ENCODE measurements around the gene DGKD. TPM values are rescaled to one million over a fixed set of nuclear protein-coding genes. Genes with fewer than 3 reads are reported as not detected.
A peak's percentile ranks its signal among the peaks of the same experiment; 100 is the strongest.

DGKD gene
- total RNA-seq, 4 donors from 2014 or later, result 26.3 to 41.3 (median 30.4) TPM

DNA sequence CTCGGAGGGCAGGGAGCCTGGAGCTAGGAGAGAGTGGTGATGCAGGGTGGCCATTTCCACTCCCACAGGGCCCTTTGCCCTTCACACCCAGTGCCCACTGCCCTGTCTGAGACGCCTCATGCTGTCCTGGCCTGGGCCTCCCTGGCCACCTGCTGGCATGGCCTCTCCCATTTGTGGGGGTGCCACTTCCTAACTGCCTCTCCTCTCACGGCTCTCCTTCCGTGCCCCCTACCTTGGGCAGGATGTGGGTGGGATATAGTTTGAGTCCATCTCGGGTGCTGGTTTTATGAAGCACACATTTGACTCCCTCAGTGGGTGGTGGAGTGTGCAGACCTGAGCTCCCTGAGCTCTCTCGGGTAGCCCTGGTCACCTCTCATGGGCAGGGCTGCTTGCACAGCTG lies 46.0 kb downstream of the DGKD start:
- H3K27ac ChIP-seq, result no peak overlapping the region
- no peak for ATAC-seq
- no peaks in the 10 kb centered on the region for H3K27me3 ChIP-seq
- no peaks in the 10 kb centered on the region for H3K36me3 ChIP-seq
- intact Hi-C loops (cut with DNase I; ENCODE audit: low total_unique reads) (no loop called here), in situ Hi-C loops (cut with MboI; ENCODE audit: low sequenced_read_pairs in 4 of 4) (loop anchor here in 1 of 4 donors (5.0 kb wide), 1 partner anchor 47 kb away; no protein-coding TSS in a partner anchor)
- DNase-seq, result no peak
- no peaks in the 10 kb centered on the region for H3K9me3 ChIP-seq
- H3K4me1 ChIP-seq, result no peaks in the 10 kb centered on the region
- TF ChIP-seq POLR2A (IDR thresholded peaks at IDR 0.05), result no peak
- TF ChIP-seq, protein P1, sequence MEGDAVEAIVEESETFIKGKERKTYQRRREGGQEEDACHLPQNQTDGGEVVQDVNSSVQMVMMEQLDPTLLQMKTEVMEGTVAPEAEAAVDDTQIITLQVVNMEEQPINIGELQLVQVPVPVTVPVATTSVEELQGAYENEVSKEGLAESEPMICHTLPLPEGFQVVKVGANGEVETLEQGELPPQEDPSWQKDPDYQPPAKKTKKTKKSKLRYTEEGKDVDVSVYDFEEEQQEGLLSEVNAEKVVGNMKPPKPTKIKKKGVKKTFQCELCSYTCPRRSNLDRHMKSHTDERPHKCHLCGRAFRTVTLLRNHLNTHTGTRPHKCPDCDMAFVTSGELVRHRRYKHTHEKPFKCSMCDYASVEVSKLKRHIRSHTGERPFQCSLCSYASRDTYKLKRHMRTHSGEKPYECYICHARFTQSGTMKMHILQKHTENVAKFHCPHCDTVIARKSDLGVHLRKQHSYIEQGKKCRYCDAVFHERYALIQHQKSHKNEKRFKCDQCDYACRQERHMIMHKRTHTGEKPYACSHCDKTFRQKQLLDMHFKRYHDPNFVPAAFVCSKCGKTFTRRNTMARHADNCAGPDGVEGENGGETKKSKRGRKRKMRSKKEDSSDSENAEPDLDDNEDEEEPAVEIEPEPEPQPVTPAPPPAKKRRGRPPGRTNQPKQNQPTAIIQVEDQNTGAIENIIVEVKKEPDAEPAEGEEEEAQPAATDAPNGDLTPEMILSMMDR (IDR thresholded peaks at IDR 0.05 in 4 of 5, conservative IDR thresholded peaks at IDR 0.05 in 1 of 5), result no peak
- H3K4me3 ChIP-seq, result no peak overlapping the region

DNA sequence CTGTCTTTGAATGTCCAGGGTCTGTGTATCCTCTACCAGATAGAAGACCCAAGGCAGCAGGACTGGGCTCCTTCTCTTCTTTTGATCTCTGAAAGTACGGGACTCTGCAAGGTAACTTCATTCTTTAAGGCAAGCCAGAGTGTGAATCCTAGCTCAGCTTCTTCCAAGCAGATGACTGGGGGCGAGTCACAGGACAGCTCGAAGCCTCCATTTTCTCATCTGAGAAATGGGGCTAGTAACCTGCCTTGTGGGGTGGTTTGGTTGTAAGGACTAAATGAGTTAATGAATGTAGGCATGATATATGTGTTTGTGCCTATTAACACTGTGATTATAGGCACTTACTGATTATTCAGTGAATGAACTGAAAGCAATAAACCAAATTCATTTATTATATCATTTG lies 46.7 kb downstream of the DGKD start:
- intact Hi-C loops (cut with DNase I; ENCODE audit: low total_unique reads), result no loop called here
- no peak for ATAC-seq
- no peak overlapping the region for H3K4me3 ChIP-seq

DNA sequence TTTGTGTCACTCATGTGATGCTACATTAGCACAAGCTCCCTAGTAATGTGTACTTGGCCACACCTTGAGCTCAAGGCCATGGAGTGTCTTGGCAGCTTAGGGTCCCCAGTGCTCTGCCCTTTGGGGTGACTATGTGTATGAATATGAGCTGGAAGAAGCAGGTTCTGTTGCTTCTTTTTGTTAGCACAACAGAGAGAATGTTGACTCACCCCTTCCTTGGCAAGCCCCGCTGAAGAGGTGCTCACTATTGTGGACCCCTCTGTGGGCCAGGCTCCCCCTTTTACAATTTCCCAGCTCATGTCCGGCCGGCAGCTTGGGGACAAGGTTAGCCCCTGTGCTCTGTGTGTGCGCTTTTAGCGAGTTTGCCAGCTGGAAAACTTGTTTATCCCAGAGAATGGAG lies 48.1 kb downstream of the DGKD start:
- intact Hi-C loops (cut with DNase I; ENCODE audit: low total_unique reads) (no loop called here), in situ Hi-C loops (cut with MboI; ENCODE audit: low sequenced_read_pairs in 4 of 4) (loop anchor here in 1 of 4 donors (5.0 kb wide), 1 partner anchor 45 kb away; no protein-coding TSS in a partner anchor)
- Histone ChIP-seq H3K27me3 (no peaks in the 10 kb centered on the region), H3K9me3 (no peaks in the 10 kb centered on the region), H3K27ac (no peak overlapping the region), H3K4me1 (no peaks in the 10 kb centered on the region), H3K4me3 (no peak overlapping the region), H3K36me3 (no peaks in the 10 kb centered on the region)
- ATAC-seq, result no peak
- no peak for DNase-seq
- TF ChIP-seq POLR2A (IDR thresholded peaks at IDR 0.05), result no peak
- TF ChIP-seq, protein P1 (IDR thresholded peaks at IDR 0.05 in 4 of 5, conservative IDR thresholded peaks at IDR 0.05 in 1 of 5), result no peak

More for the DNA sequence above, 46.7 kb downstream of the DGKD start:
- no peak for DNase-seq
- Histone ChIP-seq H3K27ac (no peak overlapping the region), H3K27me3 (no peaks in the 10 kb centered on the region), H3K4me1 (no peaks in the 10 kb centered on the region), H3K36me3 (no peaks in the 10 kb centered on the region), H3K9me3 (no peaks in the 10 kb centered on the region)
- no peak for TF ChIP-seq POLR2A (IDR thresholded peaks at IDR 0.05)
- TF ChIP-seq, protein P1 (IDR thresholded peaks at IDR 0.05 in 4 of 5, conservative IDR thresholded peaks at IDR 0.05 in 1 of 5), result no peak
- in situ Hi-C loops (cut with MboI; ENCODE audit: low sequenced_read_pairs in 4 of 4), result loop anchor here in 1 of 4 donors (5.0 kb wide), 1 partner anchor 46 kb away; no protein-coding TSS in a partner anchor

DNA sequence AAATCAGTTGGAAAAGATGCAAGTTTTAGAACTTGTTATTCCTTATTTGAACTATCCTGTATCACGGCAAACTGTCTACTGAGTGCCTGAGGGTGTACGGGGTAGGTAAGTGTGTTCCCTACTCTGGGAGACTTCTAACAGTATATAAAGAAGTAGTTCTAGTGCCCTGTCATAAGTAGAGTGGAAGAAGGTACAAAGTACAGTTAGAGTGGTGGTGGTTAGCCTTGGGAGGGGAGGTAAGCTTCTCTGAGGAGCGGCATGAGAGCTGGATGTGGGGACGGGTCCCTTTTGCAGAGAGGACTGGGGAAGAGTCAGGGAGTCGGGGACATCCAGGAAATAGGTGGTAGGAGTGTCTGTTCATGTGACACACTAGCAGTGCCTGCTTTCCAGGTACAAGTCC lies 48.5 kb downstream of the DGKD start:
- Histone ChIP-seq H3K27ac (no peak overlapping the region), H3K4me3 (no peak overlapping the region), H3K4me1 (no peaks in the 10 kb centered on the region), H3K27me3 (no peaks in the 10 kb centered on the region), H3K36me3 (no peaks in the 10 kb centered on the region), H3K9me3 (no peaks in the 10 kb centered on the region)
- no peak for TF ChIP-seq POLR2A (IDR thresholded peaks at IDR 0.05)
- TF ChIP-seq, protein P1 (IDR thresholded peaks at IDR 0.05 in 4 of 5, conservative IDR thresholded peaks at IDR 0.05 in 1 of 5), result no peak
- in situ Hi-C loops (cut with MboI; ENCODE audit: low sequenced_read_pairs in 4 of 4), result loop anchor here in 1 of 4 donors (5.0 kb wide), 1 partner anchor 45 kb away; no protein-coding TSS in a partner anchor
- ATAC-seq (no peak), DNase-seq (no peak)
- intact Hi-C loops (cut with DNase I; ENCODE audit: low total_unique reads), result no loop called here

DNA sequence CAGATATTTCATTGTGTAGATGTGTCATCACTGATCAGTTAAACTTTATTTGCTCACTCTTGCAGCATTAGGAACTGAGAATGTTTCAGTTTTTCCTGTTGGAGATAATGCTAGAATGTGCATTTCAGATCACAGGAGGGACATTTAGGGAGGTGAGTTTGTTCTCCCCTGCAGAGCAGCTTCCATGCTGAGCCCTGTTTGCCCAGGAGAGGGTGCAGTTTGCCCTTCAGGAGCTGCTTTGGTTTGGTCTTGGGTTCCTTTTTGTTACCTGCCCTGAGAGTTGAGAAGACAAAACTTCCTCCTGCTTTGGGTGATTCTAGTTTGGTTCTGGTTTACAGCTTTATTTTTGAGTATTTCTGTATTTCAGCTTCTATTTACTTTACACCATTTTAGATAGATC lies 49.9 kb downstream of the DGKD start:
- intact Hi-C loops (cut with DNase I; ENCODE audit: low total_unique reads), result loop anchor here (1.0 kb wide), 1 partner anchor 39 kb away; no protein-coding TSS in a partner anchor
- peak; percentile 69 to 88 for ATAC-seq
- H3K4me3 ChIP-seq, result no peak overlapping the region

More for the DNA sequence above, 49.9 kb downstream of the DGKD start:
- H3K36me3 ChIP-seq, result no peaks in the 10 kb centered on the region
- TF ChIP-seq, protein P1 (IDR thresholded peaks at IDR 0.05 in 4 of 5, conservative IDR thresholded peaks at IDR 0.05 in 1 of 5), result peak; percentile 73 to 84 (median 75)
- no peak for TF ChIP-seq POLR2A (IDR thresholded peaks at IDR 0.05)
- no peaks in the 10 kb centered on the region for H3K9me3 ChIP-seq
- in situ Hi-C loops (cut with MboI; ENCODE audit: low sequenced_read_pairs in 4 of 4), result loop anchor here in 1 of 4 donors (5.0 kb wide), 1 partner anchor 43 kb away; no protein-coding TSS in a partner anchor
- H3K27me3 ChIP-seq, result no peaks in the 10 kb centered on the region
- no peak overlapping the region for H3K27ac ChIP-seq
- DNase-seq, result peak in 1 of 2 donors; percentile 58
- peaks cover 0 to 3% of the 10 kb centered on the region in 2 donors for H3K4me1 ChIP-seq
